GM12874 (cell line): ENCODE data around the gene PLD1.

ENCODE experiments used
- CTCF ChIP-seq: IDR thresholded peaks from 2 replicates; pipeline ENCODE4 v1.5.1; 2011; ENCODE audit warnings: low read depth, mild to moderate bottlenecking, control low read depth, low read length, moderate library complexity; ENCODE audit not compliant: insufficient read depth

PLD1 gene

GRCh38 chr3:171847595-171848259 is 37.4 kb upstream of the PLD1 start:
- TF ChIP-seq CTCF = no peak

- no peak for TF ChIP-seq CTCF
Observed at GRCh38 chr3:171847133-171847532, 36.9 kb upstream of the PLD1 start.

GRCh38 chr3:171846597-171846996 is 36.3 kb upstream of the PLD1 start:
- no peak for TF ChIP-seq CTCF

GRCh38 chr3:171845481-171846284 is 35.4 kb upstream of the PLD1 start:
- no peak for TF ChIP-seq CTCF

- no peak for TF ChIP-seq CTCF
Observed at GRCh38 chr3:171844873-171845272, 34.6 kb upstream of the PLD1 start.

GRCh38 chr3:171842864-171843518 is 32.7 kb upstream of the PLD1 start, which contains the start of gene TMEM212:
TMEM212 (plus strand) TSS chr3:171843349; CDS start chr3:171843384, 35 bp downstream.
- no peak for TF ChIP-seq CTCF

- TF ChIP-seq CTCF = no peak
Observed at GRCh38 chr3:171841620-171842000, 31.3 kb upstream of the PLD1 start.
